A549 (cell line): ENCODE data around the gene ACAT2.

ENCODE experiments used
- EP300 ChIP-seq, 2 experiments: fragments of >200 bp; sonication (Bioruptor Twin); formaldehyde crosslinking; IDR thresholded peaks; 2 replicates in 1 of 2; 3 replicates in 1 of 2; pipeline ENCODE4 v1.6.1; 2016 to 2017
- KDM5A ChIP-seq: fragments of 200-600 bp; sonication (generic); IDR thresholded peaks from 2 replicates; pipeline ENCODE4 v1.6.1; 2016; ENCODE audit warnings: antibody characterized with exemption, mild to moderate bottlenecking
- TF ChIP-seq, protein P1 (sequence below): IDR thresholded peaks from 2 replicates; pipeline ENCODE4 v1.6.1; 2012
- TF ChIP-seq, protein P2 (sequence below): fragments of >200 bp; sonication (Bioruptor Twin); formaldehyde crosslinking; IDR thresholded peaks from 3 replicates; pipeline ENCODE4 v1.5.1; 2016

DNA sequence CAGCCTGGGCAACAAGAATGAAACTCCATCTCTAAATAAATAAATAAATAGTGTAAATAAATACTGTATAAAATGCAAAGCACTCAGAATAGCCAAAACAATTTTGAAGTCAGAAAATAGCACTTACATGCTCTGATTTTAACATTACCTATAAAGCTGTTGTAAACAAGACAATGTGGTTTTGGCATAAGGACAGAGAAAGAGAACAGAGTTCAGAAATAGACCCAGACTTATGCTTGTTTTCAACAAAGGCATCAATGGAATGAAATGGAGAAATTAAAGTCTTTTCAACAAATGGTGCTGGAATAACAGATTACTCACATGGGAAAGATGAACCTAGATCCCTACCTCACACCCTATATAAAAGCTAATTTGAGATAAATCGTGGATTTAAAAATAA is 10.4 kb downstream of the ACAT2 start:
- TF ChIP-seq, protein P1, sequence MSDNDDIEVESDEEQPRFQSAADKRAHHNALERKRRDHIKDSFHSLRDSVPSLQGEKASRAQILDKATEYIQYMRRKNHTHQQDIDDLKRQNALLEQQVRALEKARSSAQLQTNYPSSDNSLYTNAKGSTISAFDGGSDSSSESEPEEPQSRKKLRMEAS = no peak
- TF ChIP-seq, protein P2, sequence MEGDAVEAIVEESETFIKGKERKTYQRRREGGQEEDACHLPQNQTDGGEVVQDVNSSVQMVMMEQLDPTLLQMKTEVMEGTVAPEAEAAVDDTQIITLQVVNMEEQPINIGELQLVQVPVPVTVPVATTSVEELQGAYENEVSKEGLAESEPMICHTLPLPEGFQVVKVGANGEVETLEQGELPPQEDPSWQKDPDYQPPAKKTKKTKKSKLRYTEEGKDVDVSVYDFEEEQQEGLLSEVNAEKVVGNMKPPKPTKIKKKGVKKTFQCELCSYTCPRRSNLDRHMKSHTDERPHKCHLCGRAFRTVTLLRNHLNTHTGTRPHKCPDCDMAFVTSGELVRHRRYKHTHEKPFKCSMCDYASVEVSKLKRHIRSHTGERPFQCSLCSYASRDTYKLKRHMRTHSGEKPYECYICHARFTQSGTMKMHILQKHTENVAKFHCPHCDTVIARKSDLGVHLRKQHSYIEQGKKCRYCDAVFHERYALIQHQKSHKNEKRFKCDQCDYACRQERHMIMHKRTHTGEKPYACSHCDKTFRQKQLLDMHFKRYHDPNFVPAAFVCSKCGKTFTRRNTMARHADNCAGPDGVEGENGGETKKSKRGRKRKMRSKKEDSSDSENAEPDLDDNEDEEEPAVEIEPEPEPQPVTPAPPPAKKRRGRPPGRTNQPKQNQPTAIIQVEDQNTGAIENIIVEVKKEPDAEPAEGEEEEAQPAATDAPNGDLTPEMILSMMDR = no peak
- TF ChIP-seq EP300 (IDR thresholded peaks at IDR 0.05) (no peak), KDM5A (no peak)
